Small intestine (tissue), 7 donors: ENCODE measurements around the gene KCTD17. TPM values are rescaled to one million over a fixed set of nuclear protein-coding genes. Genes with fewer than 3 reads are reported as not detected.

Experiments
- DNase-seq, 2 donors: peaks; one replicate each; pipeline versions ENCODE4 v3.0.0 to v3.0.0-alpha.2; 2013
- FAIRE-seq: peaks from 2 replicates; lab custom pipeline; 2012; peaks lifted over from hg19 to GRCh38; lab: Jason Lieb, UNC
- H3K27ac ChIP-seq, 3 donors: one replicate each; pipeline ENCODE4 v1.5.1; 2013; ENCODE audit warnings: low read length in 2 of 3, mild to moderate bottlenecking in 2 of 3, control low read depth in 1 of 3, inconsistent platforms in 1 of 3, low read depth in 1 of 3, moderate library complexity in 1 of 3
- H3K27me3 ChIP-seq, 3 donors: one replicate each; pipeline ENCODE4 v1.6.1; 2013; ENCODE audit warnings: low read length in 3 of 3, inconsistent platforms in 1 of 3; ENCODE audit not compliant: control insufficient read depth in 3 of 3, insufficient read depth in 3 of 3
- H3K36me3 ChIP-seq, 3 donors: one replicate each; pipeline ENCODE4 v1.6.1; 2013; ENCODE audit warnings: low read length in 3 of 3, inconsistent platforms in 1 of 3, low read depth in 1 of 3, mild to moderate bottlenecking in 1 of 3, moderate library complexity in 1 of 3; ENCODE audit not compliant: control insufficient read depth in 3 of 3, insufficient read depth in 2 of 3
- H3K4me1 ChIP-seq, 3 donors: one replicate each; pipeline ENCODE4 v1.6.1; 2013; ENCODE audit warnings: low read length in 2 of 3, inconsistent platforms in 1 of 3, low read depth in 1 of 3, mild to moderate bottlenecking in 1 of 3, moderate library complexity in 1 of 3; ENCODE audit not compliant: control insufficient read depth in 3 of 3, insufficient read depth in 2 of 3
- H3K4me3 ChIP-seq, 3 donors: one replicate each; pipeline ENCODE4 v1.5.1; 2013; ENCODE audit warnings: low read length in 3 of 3, control low read depth in 1 of 3, inconsistent platforms in 1 of 3, low read depth in 1 of 3, mild to moderate bottlenecking in 1 of 3, moderate library complexity in 1 of 3
- H3K9me3 ChIP-seq, 2 donors: one replicate each; pipeline ENCODE4 v1.6.1; 2013; ENCODE audit warnings: low read depth in 1 of 2, low read length in 1 of 2; ENCODE audit not compliant: control insufficient read depth in 2 of 2, insufficient read depth in 1 of 2
- WGBS, 3 donors: extraction: QIAGEN DNeasy Blood & Tissue Kit; methylation state at CpG; one replicate each; pipeline ENCODE4 v1.1.7; 2013; 5-methylcytosine and 5-hydroxymethylcytosine counted together
- polyA plus RNA-seq, 4 donors: library from polyadenylated mRNA; stranded (reverse) in 3 of 4; unstranded in 1 of 4; fragments of 200-250 nt in 3 of 4; fragments of 120-200 nt in 1 of 4; gene quantifications; one replicate each; pipeline versions ENCODE4 v1.2.1 to v1.2.3, GENCODE V29; 2013
- donor health status: healthy with polysubstance abuse.
- donor health status: control.
- donor health status: control.
- donor health status: Bipolar disorder and iron deficiency.
- donor health status: healthy.

The KCTD17 gene
- polyA plus RNA-seq, 4 donors = 3.6 to 18.8 (median 10.3) TPM

- DNase-seq = peak; percentile 23 to 61
- peaks cover 0 to 53% (median 0%) of the 10 kb centered on the region in 3 donors for H3K4me1 ChIP-seq
- WGBS, 3 donors = 54 to 76% (median 64%) methylated on average over 18 of the region's 18 CpGs
- no peaks in the 10 kb centered on the region for H3K27me3 ChIP-seq
- no peaks in the 10 kb centered on the region for H3K36me3 ChIP-seq
- H3K27ac ChIP-seq = no peak overlapping the region
- FAIRE-seq = no peak
- no peak overlapping the region for H3K4me3 ChIP-seq
- H3K9me3 ChIP-seq = no peaks in the 10 kb centered on the region
These were observed 56.5 kb downstream of the KCTD17 start for GRCh38 chr22:37107816-37108621.

GRCh38 chr22:37109242-37109917, 57.8 kb downstream of the KCTD17 start, which contains the start of gene TMPRSS6:
Gene TMPRSS6, minus strand, starts transcription at chr22:37109713. Its CDS starts 6,296 bp downstream, at chr22:37103417.
- FAIRE-seq = no peak
- H3K27me3 ChIP-seq = no peaks in the 10 kb centered on the region
- peaks cover 0 to 43% (median 0%) of the 10 kb centered on the region in 3 donors for H3K4me1 ChIP-seq
- peak within 1 kb of the TSS in 1 of 3 donors; percentile 59 for H3K27ac ChIP-seq
- no peaks in the 10 kb centered on the region for H3K9me3 ChIP-seq
- H3K4me3 ChIP-seq = no peak within 1 kb of the TSS
- DNase-seq = peak; percentile 19 to 57
- WGBS, 3 donors = 25 to 61% (median 53%) methylated on average over 13 of the region's 13 CpGs
- no peaks in the 10 kb centered on the region for H3K36me3 ChIP-seq

DNA sequence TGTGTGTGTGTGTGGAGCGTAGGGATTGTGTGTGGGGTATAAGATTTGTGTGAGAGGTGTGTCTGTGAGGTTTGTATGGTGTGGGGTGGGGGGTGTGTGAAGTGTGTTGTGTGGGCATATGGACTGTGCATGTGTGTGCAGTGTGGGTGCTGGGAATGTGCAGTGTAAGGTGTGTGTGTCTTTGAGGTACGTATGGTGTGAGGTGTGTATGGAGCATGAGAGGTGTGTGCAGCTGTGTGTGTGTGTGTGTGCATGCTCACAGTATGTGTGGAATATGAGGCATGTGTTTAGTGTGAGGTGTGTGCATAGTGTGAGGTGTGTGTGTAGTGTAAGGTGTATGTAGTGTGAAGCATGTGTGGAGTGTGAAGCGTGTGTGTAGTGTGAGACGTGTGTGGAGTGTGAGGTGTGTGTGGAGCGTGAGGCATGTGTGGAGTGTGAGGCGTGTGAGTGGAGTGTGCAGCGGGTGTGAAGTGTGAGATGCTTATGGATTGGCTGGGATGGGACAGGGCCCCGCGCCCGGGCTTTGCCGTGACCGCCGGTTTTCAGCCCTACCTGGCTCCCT, 59.7 kb downstream of the KCTD17 start:
- Histone ChIP-seq H3K4me3 (no peak overlapping the region), H3K27me3 (no peaks in the 10 kb centered on the region), H3K4me1 (peaks cover 0 to 43% (median 0%) of the 10 kb centered on the region in 3 donors), H3K27ac (no peak overlapping the region), H3K9me3 (no peaks in the 10 kb centered on the region), H3K36me3 (no peaks in the 10 kb centered on the region)
- FAIRE-seq = no peak
- 89 to 92% (median 90%) methylated on average over 13 of the region's 13 CpGs for WGBS, 3 donors
- no peak for DNase-seq

DNA sequence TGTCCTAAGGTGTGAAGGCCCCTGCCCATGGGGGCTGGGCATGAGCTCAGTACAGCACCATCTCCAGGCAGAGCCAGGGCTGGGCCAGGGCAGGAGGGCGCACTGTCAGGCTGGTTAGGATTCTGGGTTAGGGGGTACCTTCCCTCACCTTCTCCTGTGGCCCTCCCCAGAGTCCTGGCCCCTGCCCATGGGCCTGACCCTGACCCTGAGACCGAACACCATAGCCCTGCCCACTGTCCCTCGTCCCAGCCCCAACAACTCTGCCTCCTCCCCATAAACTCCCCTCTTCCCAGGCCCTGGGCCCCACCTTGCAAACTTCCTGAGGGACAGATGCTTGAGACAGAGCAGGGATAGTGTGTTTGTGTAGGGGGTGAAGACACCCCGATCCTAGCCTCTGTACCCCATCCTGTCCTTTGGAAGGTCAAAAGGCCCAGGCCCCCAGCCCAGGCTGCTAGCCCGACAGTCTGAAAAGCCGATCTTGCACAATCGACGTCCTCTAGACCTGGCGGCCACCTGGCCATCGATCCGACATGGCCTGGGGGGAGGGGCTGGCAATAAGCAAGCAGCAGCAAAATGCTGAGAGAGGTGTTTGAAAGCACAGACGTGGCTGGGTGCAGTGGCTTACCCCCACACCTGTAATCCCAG, 60.7 kb downstream of the KCTD17 start:
- WGBS, 3 donors = 46 to 64% (median 63%) methylated on average over 12 of the region's 12 CpGs
- Histone ChIP-seq H3K36me3 (no peaks in the 10 kb centered on the region), H3K27me3 (no peaks in the 10 kb centered on the region), H3K4me1 (peaks cover 0 to 35% (median 0%) of the 10 kb centered on the region in 3 donors), H3K4me3 (no peak overlapping the region), H3K9me3 (no peaks in the 10 kb centered on the region), H3K27ac (no peak overlapping the region)
- FAIRE-seq (no peak), DNase-seq (no peak)

Other genes with a start within 250 kb of the KCTD17 start
- under 1 TPM in 1 of 4 donors, not detected in 3; 0.27 TPM for gene PVALB, start 234.7 kb upstream of the KCTD17 start, polyA plus RNA-seq
- 10 to 100 TPM in 1 of 4 donors, 1 to 10 TPM in 3; 2.5 to 30.3 (median 9.5) TPM for gene NCF4, start 190.7 kb upstream of the KCTD17 start, polyA plus RNA-seq
- gene CSF2RB, start 138.1 kb upstream of the KCTD17 start, polyA plus RNA-seq = 1 to 10 TPM in 3 of 4 donors, under 1 TPM in 1; 0.22 to 5.4 (median 1.9) TPM
- 100 to 1,000 TPM; 134 to 526 (median 354) TPM for gene TST, start 32.3 kb upstream of the KCTD17 start, polyA plus RNA-seq
- 100 to 1,000 TPM; 192 to 549 (median 305) TPM for gene MPST, start 32.0 kb upstream of the KCTD17 start, polyA plus RNA-seq
- gene TMPRSS6, start 58.0 kb downstream of the KCTD17 start, polyA plus RNA-seq = 1 to 10 TPM in 2 of 4 donors, under 1 TPM in 2; 0.40 to 4.2 (median 1.3) TPM
- gene IL2RB, start 98.2 kb downstream of the KCTD17 start, polyA plus RNA-seq = 1 to 10 TPM; 1.0 to 3.5 (median 1.6) TPM
- gene C1QTNF6, start 136.5 kb downstream of the KCTD17 start, polyA plus RNA-seq = 10 to 100 TPM in 1 of 4 donors, 1 to 10 TPM in 3; 2.4 to 20.0 (median 3.1) TPM
- gene SSTR3, start 160.7 kb downstream of the KCTD17 start, polyA plus RNA-seq = under 1 TPM in 2 of 4 donors, not detected in 2; 0.09 to 0.49 TPM
- gene RAC2, start 192.5 kb downstream of the KCTD17 start, polyA plus RNA-seq = 10 to 100 TPM; 12.1 to 41.1 (median 24.8) TPM
- gene CYTH4, start 230.8 kb downstream of the KCTD17 start, polyA plus RNA-seq = 1 to 10 TPM; 1.1 to 5.4 (median 3.6) TPM